K562 (cell line): ENCODE data around the gene ST3GAL5. TPM values are rescaled to one million over a fixed set of nuclear protein-coding genes. Genes with fewer than 3 reads are reported as not detected.

Source experiments
- CGGBP1 ChIP-seq: fragments of 250-450 bp; sonication (Bioruptor Pico); IDR thresholded peaks from 2 replicates; pipeline ENCODE4 v1.9.0; 2021; ENCODE audit warnings: mild to moderate bottlenecking
- KLF13 ChIP-seq: fragments of 450-650 bp; IDR thresholded peaks from 2 replicates; pipeline ENCODE4 v1.6.1; 2016; ENCODE audit warnings: missing genetic modification characterization, low read depth, mild to moderate bottlenecking, missing compliant biosample characterization, moderate library complexity, borderline replicate concordance
- MCM3 ChIP-seq: fragments of 450-650 bp; IDR thresholded peaks from 2 replicates; pipeline ENCODE4 v1.6.1; 2016
- PHB2 ChIP-seq: fragments of 450-650 bp; IDR thresholded peaks from 2 replicates; pipeline ENCODE4 v1.6.1; 2017; ENCODE audit warnings: low read depth
- RBM39 ChIP-seq: fragments of 200-400 bp; formaldehyde crosslinking; optimal IDR thresholded peaks from 2 replicates; pipeline ENCODE3; 2018; ENCODE audit warnings: low read depth, low read length
- TEAD4 ChIP-seq, 2 experiments: sonication (generic) in 1 of 2; formaldehyde crosslinking in 1 of 2; IDR thresholded peaks; 2 replicates each; pipeline versions ENCODE4 v1.6.1 to v1.8.0; 2012 to 2022; ENCODE audit warnings: borderline replicate concordance in 1 of 2, inconsistent platforms in 1 of 2, low read length in 1 of 2, mild to moderate bottlenecking in 1 of 2, missing genetic modification reagents in 1 of 2
- XRCC4 ChIP-seq: IDR thresholded peaks from one replicate; pipeline ENCODE4 v1.6.1; 2011; ENCODE audit not compliant: insufficient read depth, insufficient read length; ENCODE audit errors: extremely low read depth
- ZNF212 ChIP-seq: fragments of 450-650 bp; formaldehyde crosslinking; IDR thresholded peaks from 2 replicates; pipeline ENCODE4 v1.4.0; 2020; ENCODE audit warnings: mild to moderate bottlenecking
- ZNF277 ChIP-seq: fragments of 250-450 bp; sonication (Bioruptor Pico); IDR thresholded peaks from 2 replicates; pipeline ENCODE4 v1.8.0; 2022; ENCODE audit warnings: inconsistent platforms, mild to moderate bottlenecking, moderate library complexity, borderline replicate concordance
- polyA plus RNA-seq, 8 experiments: library from polyadenylated mRNA; depleted of rRNA in 4 of 8; stranded (reverse) in 5 of 8; unstranded in 3 of 8; fragments of >200 nt; fragmentation: Nextera tagmentation in 2 of 8; fragmentation: Illumina TruSeq in 1 of 8; extraction: Ambion mirVana in 2 of 8; extraction: Trizol in 1 of 8; gene quantifications; 2 replicates each; pipeline versions ENCODE4 v1.2.1 to v1.2.3, GENCODE V29; 2011 to 2014; ENCODE audit warnings: inconsistent platforms in 1 of 8, missing spikeins in 1 of 8
- total RNA-seq, 7 experiments: library from RNA; depleted of rRNA in 6 of 7; stranded (reverse); fragments of >200 nt in 6 of 7; fragmentation: Illumina TruSeq in 2 of 7; extraction: Trizol in 2 of 7; gene quantifications; 2 replicates each; pipeline versions ENCODE4 v1.2.1 to v1.2.3, GENCODE V29; 2011 to 2021; ENCODE audit warnings: low replicate concordance in 1 of 7

Gene ST3GAL5
- total and polyA plus RNA-seq, 9 of the 15 experiments (the other 6 are each of a cell fraction or from before 2014, with no cell fraction given): 1.6 to 10.0 (median 4.2) TPM

DNA sequence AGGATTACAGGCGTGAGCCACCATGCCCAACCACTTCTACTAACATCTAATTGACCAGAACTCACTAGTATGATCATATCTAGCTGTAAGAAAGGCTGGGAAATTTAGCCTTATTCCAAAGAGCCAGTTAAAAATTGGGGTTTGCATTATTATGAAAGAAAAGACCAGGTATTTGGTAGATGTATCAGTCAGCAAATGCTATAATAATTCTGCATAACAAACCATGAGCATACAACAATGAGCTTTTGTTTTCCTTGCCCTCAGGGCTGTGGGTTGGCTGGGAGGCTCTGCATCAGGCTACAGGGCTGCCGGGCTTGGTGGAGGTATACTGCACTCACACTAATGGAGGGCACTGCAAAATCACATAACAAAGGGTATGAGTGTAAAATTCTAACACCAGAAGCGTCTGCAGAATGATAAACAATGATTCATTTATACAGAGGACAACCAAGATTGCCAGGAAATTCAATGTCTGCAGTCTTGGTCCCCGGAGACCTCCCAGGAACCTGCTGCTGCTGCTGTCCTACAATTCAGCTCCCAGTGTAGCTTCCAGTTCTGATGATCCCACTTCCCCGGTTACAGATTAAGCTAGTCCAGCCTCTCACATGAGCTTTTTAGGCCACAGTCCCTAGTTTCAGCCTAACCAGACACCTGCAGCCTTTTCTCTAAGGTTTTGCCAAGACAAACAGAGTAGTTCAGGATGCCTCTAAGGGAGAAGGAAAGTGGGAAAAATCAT is 32.2 kb upstream of the ST3GAL5 start (continued):
- TF ChIP-seq TEAD4 (IDR thresholded peaks at IDR 0.05; ENCODE audit: low read length) (no peak), TEAD4 (CRISPR knock-in tag; IDR thresholded peaks at IDR 0.05; ENCODE audit: borderline replicate concordance) (no peak), CGGBP1 (no peak), PHB2 (no peak), MCM3 (no peak), ZNF212 (no peak), ZNF277 (CRISPR knock-in tag) (no peak), KLF13 (tag) (no peak), XRCC4 (no peak), RBM39 (no peak)
